ENCODE measurements around the gene IL25. TPM values are rescaled to one million over a fixed set of nuclear protein-coding genes. Genes with fewer than 3 reads are reported as not detected.

The IL25 gene
- total and polyA plus RNA-seq, 2 of the 8 experiments (the other 6 are each of a cell fraction or from before 2014, with no cell fraction given) = not detected

GRCh38 chr14:23382731-23383440 lies 10.3 kb downstream of the IL25 start (continued):
- no peak for TF ChIP-seq CTCF (IDR thresholded peaks at IDR 0.05; ENCODE audit: control extremely low read depth in 1 of 3, insufficient read depth in 1 of 3, low read depth in 1 of 3, low read length in 3 of 3)

Measured in H1 (cell line).